HG03571 (cell line): ENCODE measurements around the gene C2orf76.
"Not testable (repeated sequence)": the region's sequence is repeated elsewhere in the genome, so short reads cannot be mapped to it uniquely, and the experiment has no call there.

Experiments used
- ATAC-seq: cut with Tn5 transposase; IDR thresholded peaks from one replicate; pipeline ENCODE4 v1.9.1; 2021; ENCODE audit not compliant: unreplicated experiment

Gene C2orf76

DNA sequence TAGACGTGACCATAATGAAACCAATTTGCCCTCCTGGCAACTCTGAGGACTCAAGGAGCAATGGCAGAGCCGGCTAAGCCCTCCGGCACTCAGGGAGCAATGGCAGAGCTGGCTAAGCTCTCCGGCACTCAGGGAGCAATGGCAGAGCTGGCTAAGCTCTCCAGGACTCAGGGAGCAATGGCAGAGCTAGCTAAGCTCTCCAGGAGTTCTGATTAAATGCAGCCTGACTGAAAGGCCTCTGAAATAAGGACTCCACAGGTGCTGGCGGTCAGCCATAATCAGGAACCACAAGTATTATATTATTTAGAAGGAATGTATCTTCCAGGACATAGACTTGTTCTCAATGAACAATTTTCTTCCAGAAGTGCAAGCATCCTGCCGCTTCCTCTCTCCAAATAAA, 65.2 kb downstream of the C2orf76 start:
- no peak for ATAC-seq

DNA sequence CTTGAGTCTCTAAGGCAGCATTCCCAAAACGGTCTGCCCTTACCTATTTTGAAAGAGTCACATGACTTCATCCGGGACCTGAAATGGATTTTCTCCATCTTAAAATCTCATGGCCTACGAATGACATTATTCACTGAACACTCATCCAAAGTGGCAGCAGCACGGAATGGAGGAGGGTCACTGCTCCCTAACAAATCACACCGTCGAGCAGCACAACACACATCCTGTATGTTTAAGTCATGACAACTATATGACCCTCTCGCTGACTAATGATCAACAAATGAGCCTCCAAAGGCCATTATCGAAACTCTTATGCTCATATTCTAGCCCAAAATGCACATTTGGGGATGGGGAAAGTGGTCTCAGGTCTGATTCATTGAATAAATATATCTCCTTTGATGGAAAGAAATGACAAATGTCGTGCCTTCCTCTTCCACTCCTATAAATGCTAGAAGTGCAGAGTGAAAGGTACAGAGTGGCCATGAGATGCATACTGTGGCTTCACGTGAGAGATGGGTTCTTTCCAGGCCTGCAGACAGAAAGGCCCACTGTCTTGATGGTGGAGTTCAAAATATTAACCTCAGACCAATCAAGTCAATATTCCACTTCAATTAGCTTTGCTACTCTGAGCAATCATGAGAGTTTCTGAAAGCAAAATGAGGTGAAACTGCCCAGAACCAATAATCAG, 70.8 kb downstream of the C2orf76 start:
- ATAC-seq = no peak

DNA sequence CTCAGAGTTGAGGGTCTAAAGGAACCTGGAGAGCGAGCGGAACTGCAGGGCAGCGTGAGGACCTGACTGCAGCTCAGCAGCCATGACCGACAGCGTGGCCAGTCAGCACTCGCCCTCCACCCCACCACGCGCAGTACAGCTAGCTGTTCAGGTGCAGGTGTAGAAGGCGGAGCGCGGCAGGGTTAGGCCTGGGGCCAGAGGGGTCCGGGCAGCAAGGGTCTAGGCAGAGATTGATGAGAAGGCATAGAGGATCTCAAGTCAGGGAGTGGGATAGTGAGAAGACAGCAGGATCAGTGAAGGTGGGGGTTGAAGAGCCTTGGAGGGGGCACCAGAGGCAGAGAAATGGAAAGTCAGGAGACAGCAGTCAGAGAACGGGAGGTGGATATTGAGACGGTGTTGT, 72.0 kb downstream of the C2orf76 start:
- ATAC-seq = no peak

DNA sequence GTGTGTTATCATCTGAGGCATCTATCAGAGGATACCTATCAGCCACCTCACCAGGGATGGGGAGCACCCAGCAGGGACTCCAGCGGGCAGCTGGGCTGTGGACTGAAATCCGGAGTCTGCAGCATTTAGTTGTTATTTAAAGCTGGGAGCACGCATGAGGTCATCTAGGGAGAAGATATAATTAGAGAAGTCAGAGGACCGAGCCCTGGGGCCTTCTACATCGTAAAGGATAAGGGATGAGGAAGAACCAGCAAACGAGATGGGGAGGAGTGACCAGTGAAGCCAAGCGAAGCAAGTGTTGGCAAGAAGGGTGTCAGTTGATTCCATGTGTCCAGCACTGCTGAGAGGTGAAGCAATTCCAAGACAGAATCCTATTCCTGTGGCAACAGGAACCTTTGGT, 72.7 kb downstream of the C2orf76 start:
- no peak for ATAC-seq

DNA sequence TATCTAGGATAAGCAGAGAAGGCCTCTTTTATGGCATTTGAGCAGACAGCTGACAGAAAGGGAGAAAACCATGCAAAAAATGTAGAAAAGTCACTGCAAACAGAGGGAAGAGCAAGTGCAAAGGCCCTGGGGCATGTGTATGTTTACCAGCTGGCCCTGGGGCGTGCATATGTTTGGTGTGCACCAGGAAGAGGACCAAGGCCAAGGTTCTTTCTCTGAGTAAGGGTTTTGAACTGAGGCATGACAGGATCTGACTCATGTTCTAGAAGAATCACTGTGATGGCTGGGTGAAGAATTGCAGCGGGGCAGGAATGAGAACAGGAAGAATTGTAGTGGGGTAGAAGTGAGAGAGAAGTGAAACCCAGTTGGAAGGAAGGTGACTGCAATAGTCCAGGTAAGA, 73.4 kb downstream of the C2orf76 start:
- ATAC-seq = no peak

DNA sequence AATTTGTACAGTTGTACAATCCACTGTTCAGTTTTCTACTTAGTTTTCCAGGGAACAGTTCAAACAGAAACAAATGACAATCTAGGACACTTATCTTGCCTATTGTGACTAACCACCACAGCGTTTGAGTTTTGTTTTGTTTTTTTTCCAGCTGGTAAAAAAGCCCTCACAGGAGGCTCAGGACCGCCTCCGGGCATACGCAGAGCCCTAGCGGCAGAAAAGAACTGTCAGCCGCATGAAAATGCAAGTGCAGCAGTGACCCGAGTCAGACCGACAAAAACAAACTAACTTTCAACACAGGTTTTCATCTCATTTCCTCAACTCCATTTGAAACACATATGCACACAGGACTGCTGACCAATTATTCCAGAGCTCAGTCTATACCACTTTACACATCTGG, 74.4 kb downstream of the C2orf76 start:
- no peak for ATAC-seq

DNA sequence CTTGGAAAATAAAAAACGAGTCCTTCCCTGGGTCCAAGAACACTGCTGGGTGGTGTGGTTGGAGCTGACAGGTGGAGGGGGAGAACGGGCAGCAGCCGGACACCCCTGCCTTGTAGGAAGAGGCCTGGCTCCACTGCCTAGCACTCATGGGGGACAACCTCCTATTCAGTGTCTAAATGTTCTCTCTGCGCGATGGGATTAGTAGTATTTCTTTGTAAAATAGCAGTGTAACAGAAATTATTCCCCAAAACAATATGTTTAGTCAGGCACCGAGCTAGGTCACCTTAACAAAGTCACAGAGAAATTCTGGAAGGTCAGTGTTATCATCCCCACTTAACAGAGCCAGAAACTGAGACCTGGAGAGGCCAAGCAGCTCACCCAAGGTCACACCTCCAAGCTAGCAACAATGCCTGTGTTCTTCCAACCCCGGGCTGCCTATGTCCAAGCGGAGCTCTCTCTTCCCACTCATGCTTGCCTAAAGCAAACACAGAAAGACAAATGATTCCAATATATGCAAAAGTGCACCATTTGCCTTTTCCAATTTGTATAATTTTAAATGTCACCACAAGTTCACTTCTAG, 75.0 kb downstream of the C2orf76 start:
- no peak for ATAC-seq

DNA sequence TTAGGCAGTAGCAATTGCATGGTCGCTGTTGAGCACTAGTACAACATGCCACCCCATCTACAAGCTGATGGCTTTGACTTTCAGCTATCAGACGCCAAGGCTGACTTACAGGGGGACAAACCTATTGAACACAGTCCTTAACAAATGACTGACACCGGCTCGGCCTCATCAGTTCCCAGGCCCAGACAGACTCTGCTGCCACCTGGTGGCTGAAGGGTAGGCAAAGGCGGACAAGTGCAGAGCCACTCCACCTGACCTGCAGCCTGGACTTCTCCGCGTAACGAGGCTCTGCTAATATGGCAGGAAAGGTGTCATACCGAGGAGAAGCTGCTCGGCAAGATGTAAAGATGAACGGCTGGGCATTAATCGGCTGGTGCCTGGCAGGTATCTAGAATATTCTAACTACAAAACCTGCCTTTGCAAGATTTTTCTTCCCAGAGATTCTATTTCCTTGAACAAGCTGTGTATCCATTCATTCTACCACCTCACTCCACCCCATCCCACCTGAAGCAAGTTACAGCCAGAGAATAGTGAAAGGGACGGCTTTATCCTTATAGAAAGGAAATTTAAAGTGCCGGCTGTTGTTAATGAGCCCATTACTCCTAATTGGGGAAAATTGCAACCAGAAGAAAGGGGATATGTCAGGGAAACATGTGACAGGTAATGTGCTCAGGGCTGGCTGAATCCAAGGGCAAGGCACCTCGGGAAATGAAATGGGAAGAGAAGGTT, 75.6 kb downstream of the C2orf76 start:
- ATAC-seq = peak; percentile 95

DNA sequence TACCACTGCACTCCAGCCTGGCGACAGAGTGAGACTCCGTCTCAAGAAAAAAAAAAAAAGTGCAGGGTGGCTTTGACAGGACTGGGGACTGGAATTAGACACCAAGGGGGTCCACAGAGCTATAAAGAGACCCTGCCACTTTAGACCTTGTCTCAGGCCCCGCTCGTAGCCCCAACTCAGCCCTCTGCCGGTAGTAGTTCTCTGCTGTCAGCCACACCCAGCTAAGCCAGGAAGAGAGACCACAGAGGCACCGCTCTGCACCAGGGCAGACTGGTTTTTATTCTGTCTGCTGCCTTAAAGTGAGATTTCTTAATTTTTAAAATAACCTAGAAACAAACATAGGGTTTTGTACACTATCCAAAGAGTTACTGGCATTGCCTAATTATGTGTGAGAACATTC, 77.0 kb downstream of the C2orf76 start:
- ATAC-seq = no peak

DNA sequence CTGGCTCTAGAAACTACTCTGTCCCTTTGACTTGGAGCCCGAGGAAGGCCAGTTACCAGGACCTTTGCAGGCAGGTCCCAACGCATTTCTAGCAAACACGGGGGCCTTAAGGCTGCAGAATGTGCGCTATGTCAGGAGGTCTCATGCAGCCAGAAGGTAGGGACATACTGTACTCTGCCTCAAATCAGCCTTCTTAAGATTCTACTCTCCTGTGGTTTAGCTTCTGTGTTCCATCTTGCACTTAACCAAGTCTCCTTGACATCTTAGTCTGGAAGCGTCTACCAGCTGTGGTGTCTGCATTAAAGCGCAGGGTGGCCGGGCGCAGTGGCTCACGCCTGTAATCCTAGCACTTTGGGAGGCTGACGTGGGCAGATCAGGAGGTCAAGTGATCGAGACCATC, 77.5 kb downstream of the C2orf76 start:
- no peak for ATAC-seq

DNA sequence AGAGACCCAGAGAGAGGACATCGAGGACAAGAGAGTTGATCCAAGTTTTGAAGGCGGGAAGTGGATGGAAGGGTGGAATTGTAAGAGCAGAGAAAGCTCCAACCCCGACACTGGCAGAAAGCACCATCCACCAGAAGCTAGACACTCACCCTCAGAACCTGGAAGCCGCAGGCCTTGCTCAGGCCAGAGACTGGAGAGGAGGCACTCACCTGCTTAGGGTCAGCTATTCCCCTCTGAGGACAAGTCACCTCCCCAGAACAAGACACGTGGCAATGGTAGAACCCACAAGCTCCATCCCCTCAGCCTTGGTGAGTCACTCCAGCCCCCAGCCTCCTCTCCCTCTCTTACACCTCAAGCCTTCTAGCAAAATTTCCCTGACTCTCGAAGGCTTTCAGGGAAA, 78.1 kb downstream of the C2orf76 start:
- ATAC-seq = no peak

DNA sequence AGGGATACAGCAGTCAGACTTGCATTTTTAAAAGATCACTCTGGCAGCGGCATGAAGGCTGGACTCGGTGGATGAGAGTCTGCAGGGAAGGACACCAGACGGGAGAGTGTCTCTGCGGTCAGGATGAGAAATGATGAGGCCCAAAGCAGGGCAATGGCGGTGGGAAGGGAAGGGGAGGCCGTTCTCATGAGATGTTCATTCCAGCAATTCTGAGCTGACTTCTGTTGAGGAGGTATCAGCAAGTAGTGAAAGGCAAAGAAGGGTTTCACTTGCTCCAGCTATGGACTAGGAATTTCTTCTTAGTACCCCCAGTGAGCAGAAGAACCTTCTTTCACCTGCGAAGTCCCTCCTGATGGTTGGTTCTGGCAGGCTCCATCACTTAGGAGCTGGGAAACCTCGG, 80.0 kb downstream of the C2orf76 start:
- ATAC-seq = no peak

DNA sequence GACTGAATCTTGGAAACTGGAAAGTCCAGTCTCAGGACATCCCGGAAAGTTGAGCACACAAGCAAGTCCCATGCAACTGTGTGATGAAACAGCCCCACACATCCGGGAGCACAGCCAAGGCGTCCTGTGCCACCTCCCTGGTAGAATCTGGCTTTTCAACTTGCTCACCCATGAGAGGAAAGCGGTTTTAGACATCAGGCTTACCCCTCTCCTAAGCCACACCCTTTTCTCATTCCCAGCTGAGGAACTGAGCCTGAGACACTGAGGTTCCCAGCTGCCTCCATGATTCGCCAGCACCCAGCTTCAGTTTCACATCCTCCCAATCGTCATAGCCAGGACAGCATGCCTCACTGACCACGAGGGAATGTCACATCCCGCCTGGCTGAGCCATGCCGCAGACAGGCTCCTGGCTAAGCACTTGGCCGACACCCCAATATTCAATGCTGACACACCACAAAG, 82.7 kb downstream of the C2orf76 start:
- ATAC-seq = no peak

DNA sequence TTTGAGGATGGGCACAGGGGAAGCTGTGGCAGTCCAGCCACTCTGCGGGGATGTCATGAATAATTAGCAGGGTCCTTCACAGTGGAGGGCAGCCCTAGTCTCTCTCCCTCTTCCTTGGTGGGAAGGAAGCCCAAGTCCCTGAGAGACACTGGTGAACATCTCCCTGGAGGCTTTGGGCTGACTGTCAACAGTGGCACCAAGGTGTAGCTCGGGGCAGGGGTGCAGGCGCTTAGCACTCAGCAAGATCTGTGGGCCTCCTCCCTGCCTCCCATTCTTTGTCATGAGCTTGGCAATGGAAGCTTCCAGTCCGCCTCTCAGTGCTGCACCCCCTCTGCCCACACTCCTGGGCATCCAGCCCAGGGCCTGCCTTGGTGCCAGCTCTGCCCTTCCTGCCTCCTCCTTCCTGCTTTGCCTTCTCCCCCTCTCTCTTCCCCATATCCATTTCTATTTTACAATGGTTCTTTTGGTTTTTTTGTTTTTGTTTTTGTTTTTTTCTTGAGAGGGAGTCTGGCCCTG, 83.6 kb downstream of the C2orf76 start:
- ATAC-seq = no peak

DNA sequence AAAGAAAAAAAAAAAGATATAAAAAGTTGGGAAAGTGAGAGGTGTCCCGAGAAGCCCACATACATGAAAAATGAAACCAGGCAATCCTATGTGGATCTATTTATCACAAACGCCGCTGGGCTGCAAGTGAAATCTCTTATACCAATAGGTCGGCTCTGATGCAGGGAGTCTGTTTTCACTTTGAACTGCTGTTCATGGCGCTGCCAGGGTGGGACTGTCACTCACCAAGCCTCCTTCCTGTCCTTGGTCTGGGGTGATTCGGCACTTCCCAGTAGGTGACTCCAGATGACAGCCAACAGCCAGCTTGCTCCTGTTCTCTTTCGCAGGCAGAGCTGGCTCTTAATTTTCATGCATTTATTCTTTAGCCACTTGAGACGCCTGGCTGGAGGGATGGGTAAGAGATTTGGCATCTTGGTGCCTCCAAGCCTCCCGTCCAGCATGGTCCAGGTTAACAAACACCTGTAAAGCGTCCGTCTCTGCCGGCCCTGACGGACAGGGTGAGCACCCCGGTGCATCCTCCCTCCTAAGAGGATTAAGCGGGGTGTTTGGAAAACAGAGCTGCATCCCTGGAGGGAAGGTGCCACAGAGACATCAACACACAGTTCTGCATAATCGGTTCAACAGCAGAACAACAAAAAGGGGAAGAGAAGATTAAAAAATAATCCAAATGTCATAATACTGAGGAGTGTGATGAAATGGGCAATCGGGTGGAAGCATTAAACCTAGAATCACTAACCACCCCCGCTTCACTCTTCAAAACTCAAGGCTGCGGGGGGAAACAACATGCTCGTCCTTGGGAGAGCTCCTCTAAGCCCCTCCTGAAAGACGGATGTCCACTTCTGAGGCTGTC, 84.3 kb downstream of the C2orf76 start:
- ATAC-seq = no peak

DNA sequence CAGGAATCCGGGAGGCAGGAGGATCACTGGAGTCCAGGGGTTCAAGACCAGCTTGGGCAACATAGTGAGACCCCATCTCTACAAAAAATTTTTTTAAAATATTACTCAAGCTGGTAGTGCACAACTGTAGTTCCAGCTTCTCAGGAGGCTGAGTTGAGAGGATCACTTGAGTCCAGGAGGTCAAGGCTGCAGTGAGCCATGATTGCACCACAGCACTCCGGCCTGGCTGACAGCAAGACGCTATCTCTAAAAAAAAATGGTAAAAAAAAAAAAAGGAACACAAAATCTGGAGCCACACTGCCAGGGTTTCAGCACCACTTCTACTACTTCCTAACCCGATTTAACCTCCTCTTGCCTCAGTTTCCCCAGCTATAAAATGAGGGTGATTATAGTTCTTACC, 86.0 kb downstream of the C2orf76 start:
- no peak for ATAC-seq

DNA sequence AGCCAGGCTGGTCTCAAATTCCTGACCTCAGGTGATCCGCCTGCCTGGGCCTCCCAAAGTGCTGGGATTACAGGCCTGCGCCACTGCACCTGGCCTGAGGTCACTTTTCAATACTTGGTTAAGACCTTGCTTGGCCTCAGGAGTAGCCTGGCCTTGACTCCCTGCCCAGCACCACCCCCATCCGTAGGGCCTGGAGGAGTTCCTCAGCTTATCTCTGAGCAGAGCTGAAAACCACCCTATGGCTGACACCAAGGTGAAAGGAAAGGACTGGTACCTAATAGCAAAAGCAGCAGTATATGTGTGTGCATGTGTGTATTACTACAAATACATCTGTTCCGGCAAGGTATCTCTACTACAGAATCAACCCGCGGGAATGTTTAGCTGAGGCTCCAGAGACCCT, 87.0 kb downstream of the C2orf76 start:
- no peak for ATAC-seq

DNA sequence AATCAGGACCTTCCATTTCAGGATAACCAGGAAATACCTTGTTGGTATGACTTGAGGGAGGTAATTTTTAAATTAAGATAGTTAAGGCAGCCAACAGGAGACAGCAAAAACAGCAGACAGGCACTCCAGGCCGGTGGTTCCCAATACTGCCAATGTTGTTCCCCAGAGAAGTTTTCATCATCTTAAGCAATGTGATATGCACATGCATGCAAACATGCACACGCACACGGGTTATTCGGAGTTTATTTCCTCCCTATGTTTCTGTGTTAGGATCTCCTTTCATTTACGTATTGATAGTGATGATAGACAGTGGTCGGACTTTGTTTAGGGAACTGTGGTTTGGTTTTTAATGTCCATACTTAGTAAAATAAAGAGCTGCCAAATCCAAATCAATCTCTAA, 87.7 kb downstream of the C2orf76 start:
- ATAC-seq = no peak

DNA sequence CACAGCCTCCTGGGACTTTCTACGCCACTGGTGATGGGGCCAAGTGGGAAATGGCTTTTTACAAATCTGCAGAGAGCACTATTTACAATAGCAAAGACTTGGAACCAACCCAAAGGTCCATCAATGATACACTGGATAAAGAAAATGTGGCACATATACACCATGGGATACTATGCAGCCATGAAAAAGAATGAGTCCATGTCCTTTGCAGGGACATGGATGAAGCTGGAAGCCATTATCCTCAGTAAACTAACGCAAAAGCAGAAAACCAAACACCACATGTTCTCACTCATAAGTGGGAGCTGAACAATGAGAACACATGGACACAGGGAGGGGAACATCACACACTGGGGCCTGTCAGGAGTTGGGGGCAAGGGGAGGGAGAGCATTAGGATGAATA, 88.2 kb downstream of the C2orf76 start:
- not testable (repeated sequence) for ATAC-seq

DNA sequence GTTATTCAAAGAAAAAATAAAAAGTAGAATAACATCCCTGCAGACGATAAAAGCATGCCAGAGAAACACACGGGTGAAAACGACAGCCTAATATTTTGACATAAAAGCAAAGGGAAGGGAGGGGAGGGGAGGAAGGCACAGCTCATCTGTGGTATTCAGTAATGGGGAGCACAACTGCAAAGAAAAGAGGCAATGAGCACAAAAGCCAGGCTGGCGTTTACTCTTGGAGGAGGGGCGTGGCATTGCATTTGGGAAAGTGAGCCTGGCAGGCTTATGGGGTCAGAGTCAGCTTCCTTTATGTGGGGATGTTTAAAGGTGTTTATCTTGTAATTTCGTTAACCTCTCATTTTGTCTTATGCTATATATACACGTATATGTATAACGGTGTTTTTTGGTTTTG, 89.8 kb downstream of the C2orf76 start:
- no peak for ATAC-seq

DNA sequence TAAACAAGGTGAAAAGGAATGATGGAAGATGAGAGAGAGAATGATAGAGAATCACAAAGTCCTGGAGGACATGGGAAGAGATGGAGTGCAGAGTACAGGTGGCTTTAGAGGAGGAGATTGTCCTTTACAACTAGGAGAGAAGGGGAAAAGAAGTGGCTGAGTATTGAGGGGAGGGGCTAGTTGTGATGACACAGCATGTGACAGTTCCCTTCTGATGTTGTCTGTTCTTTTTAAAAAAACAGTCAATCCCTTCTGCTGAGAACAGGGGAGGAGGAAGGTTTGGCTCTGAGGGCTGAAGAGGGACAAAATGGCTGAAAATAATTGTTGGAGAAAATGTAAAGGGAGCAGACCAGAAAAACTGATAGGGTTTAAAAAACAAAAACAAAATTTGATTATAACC, 99.0 kb downstream of the C2orf76 start:
- no peak for ATAC-seq
